HG02981 (cell line): ENCODE data around the gene UQCRC1.

Experiments
- ATAC-seq: cut with Tn5 transposase; IDR thresholded peaks from one replicate; pipeline ENCODE4 v1.9.1; 2021; ENCODE audit warnings: mild to moderate bottlenecking, moderate library complexity; ENCODE audit not compliant: unreplicated experiment

UQCRC1 gene

GRCh38 chr3:48633743-48634142 is 24.3 kb upstream of the UQCRC1 start:
- no peak for ATAC-seq

GRCh38 chr3:48633256-48633655 is 23.8 kb upstream of the UQCRC1 start:
- no peak for ATAC-seq

GRCh38 chr3:48631516-48632448 is 22.3 kb upstream of the UQCRC1 start:
- no peak for ATAC-seq

- ATAC-seq, result no peak
Observed at GRCh38 chr3:48630833-48631232, 21.4 kb upstream of the UQCRC1 start.

- ATAC-seq, result no peak
Observed at GRCh38 chr3:48630407-48630806, 21.0 kb upstream of the UQCRC1 start.

GRCh38 chr3:48629894-48630293 is 20.4 kb upstream of the UQCRC1 start:
- no peak for ATAC-seq

GRCh38 chr3:48628277-48629017 is 19.0 kb upstream of the UQCRC1 start:
- no peak for ATAC-seq

GRCh38 chr3:48625600-48625999 is 16.2 kb upstream of the UQCRC1 start:
- ATAC-seq, result no peak

- ATAC-seq, result no peak
Observed at GRCh38 chr3:48624767-48625166, 15.3 kb upstream of the UQCRC1 start.

- ATAC-seq, result no peak
Observed at GRCh38 chr3:48623851-48624547, 14.6 kb upstream of the UQCRC1 start.

GRCh38 chr3:48621461-48621869 is 12.0 kb upstream of the UQCRC1 start, which contains the start of gene TMEM89:
TMEM89 (minus strand) TSS chr3:48621769; CDS start chr3:48621756, 13 bp downstream.
- ATAC-seq, result no peak

GRCh38 chr3:48619541-48620524 is 10.4 kb upstream of the UQCRC1 start:
- ATAC-seq, result no peak

- no peak for ATAC-seq
Observed at GRCh38 chr3:48617559-48617958, 8.1 kb upstream of the UQCRC1 start.

GRCh38 chr3:48614044-48614443 is 4.6 kb upstream of the UQCRC1 start:
- no peak for ATAC-seq

GRCh38 chr3:48612309-48612708 is 2.9 kb upstream of the UQCRC1 start:
- ATAC-seq, result no peak

GRCh38 chr3:48607519-48607918 is 1.9 kb downstream of the UQCRC1 start:
- no peak for ATAC-seq

GRCh38 chr3:48601622-48601994 is 7.8 kb downstream of the UQCRC1 start:
- no peak for ATAC-seq

- no peak for ATAC-seq
Observed at GRCh38 chr3:48600711-48601621, 8.5 kb downstream of the UQCRC1 start.
